T-helper 2 cell treated with Interferon-gamma antibody and Interleukin-4, amounts not matched to agents 5 μg/mL and 100 μg/mL, for 36 hours (primary cell): ENCODE results near the gene PBX3.

Experiments used
- DNase-seq: peaks from one replicate; pipeline ENCODE4 v3.0.0; 2021; ENCODE audit warnings: low spot score
- H3K27ac Mint-ChIP-seq: one replicate; pipeline ENCODE4 v1.8.0; 2021; ENCODE audit warnings: mild to moderate bottlenecking, mixed read lengths
- H3K27me3 Mint-ChIP-seq: one replicate; pipeline ENCODE4 v1.8.0; 2021; ENCODE audit warnings: low read depth, mixed read lengths
- H3K36me3 Mint-ChIP-seq: one replicate; pipeline ENCODE4 v1.8.0; 2021; ENCODE audit warnings: low read depth, mixed read lengths
- H3K4me1 Mint-ChIP-seq: one replicate; pipeline ENCODE4 v1.8.0; 2021; ENCODE audit warnings: low read depth, mixed read lengths
- H3K4me3 Mint-ChIP-seq: one replicate; pipeline ENCODE4 v1.8.0; 2022; ENCODE audit warnings: mild to moderate bottlenecking, moderate library complexity, mixed read lengths
- H3K9me3 Mint-ChIP-seq: one replicate; pipeline ENCODE4 v1.8.0; 2021; ENCODE audit warnings: mixed read lengths

The PBX3 gene

GRCh38 chr9:125932012-125932411, 184.8 kb downstream of the PBX3 start:
- Mint-ChIP-seq H3K36me3 (no peaks in the 10 kb centered on the region), H3K27ac (no peak overlapping the region), H3K4me3 (no peak overlapping the region), H3K4me1 (no peaks in the 10 kb centered on the region), H3K9me3 (no peaks in the 10 kb centered on the region), H3K27me3 (no peaks in the 10 kb centered on the region)
- no peak for DNase-seq

GRCh38 chr9:125932746-125933455, 185.7 kb downstream of the PBX3 start:
- H3K36me3 Mint-ChIP-seq: no peaks in the 10 kb centered on the region
- no peaks in the 10 kb centered on the region for H3K27me3 Mint-ChIP-seq
- H3K4me3 Mint-ChIP-seq: no peak overlapping the region
- DNase-seq: no peak
- H3K4me1 Mint-ChIP-seq: no peaks in the 10 kb centered on the region
- H3K9me3 Mint-ChIP-seq: no peaks in the 10 kb centered on the region
- no peak overlapping the region for H3K27ac Mint-ChIP-seq

- no peak for DNase-seq
- Mint-ChIP-seq H3K4me1 (no peaks in the 10 kb centered on the region), H3K4me3 (no peak overlapping the region), H3K27me3 (no peaks in the 10 kb centered on the region), H3K9me3 (peaks cover 6% of the 10 kb centered on the region), H3K27ac (no peak overlapping the region), H3K36me3 (peaks cover 10% of the 10 kb centered on the region)
These were observed 195.0 kb downstream of the PBX3 start for GRCh38 chr9:125942125-125942524.

GRCh38 chr9:125943831-125944230, 196.7 kb downstream of the PBX3 start:
- H3K4me1 Mint-ChIP-seq: no peaks in the 10 kb centered on the region
- DNase-seq: no peak
- H3K9me3 Mint-ChIP-seq: peaks cover 6% of the 10 kb centered on the region
- H3K27me3 Mint-ChIP-seq: no peaks in the 10 kb centered on the region
- H3K4me3 Mint-ChIP-seq: no peak overlapping the region
- no peak overlapping the region for H3K27ac Mint-ChIP-seq
- H3K36me3 Mint-ChIP-seq: peaks cover 10% of the 10 kb centered on the region

GRCh38 chr9:125946397-125946796, 199.2 kb downstream of the PBX3 start:
- H3K9me3 Mint-ChIP-seq: peaks cover 6% of the 10 kb centered on the region
- H3K36me3 Mint-ChIP-seq: peaks cover 10% of the 10 kb centered on the region
- DNase-seq: no peak
- no peak overlapping the region for H3K27ac Mint-ChIP-seq
- no peaks in the 10 kb centered on the region for H3K27me3 Mint-ChIP-seq
- H3K4me1 Mint-ChIP-seq: no peaks in the 10 kb centered on the region
- H3K4me3 Mint-ChIP-seq: no peak overlapping the region

GRCh38 chr9:125948887-125949596, 201.9 kb downstream of the PBX3 start:
- DNase-seq: no peak
- H3K36me3 Mint-ChIP-seq: peaks cover 10% of the 10 kb centered on the region
- H3K27ac Mint-ChIP-seq: no peak overlapping the region
- H3K4me1 Mint-ChIP-seq: no peaks in the 10 kb centered on the region
- H3K4me3 Mint-ChIP-seq: no peak overlapping the region
- H3K9me3 Mint-ChIP-seq: peaks cover 6% of the 10 kb centered on the region
- H3K27me3 Mint-ChIP-seq: no peaks in the 10 kb centered on the region

GRCh38 chr9:125949703-125950460, 202.7 kb downstream of the PBX3 start:
- no peak for DNase-seq
- H3K4me1 Mint-ChIP-seq: no peaks in the 10 kb centered on the region
- no peaks in the 10 kb centered on the region for H3K27me3 Mint-ChIP-seq
- H3K4me3 Mint-ChIP-seq: no peak overlapping the region
- no peak overlapping the region for H3K27ac Mint-ChIP-seq
- peaks cover 10% of the 10 kb centered on the region for H3K36me3 Mint-ChIP-seq
- peaks cover 6% of the 10 kb centered on the region for H3K9me3 Mint-ChIP-seq

GRCh38 chr9:125950880-125951471, 203.8 kb downstream of the PBX3 start:
- peaks cover 5% of the 10 kb centered on the region for H3K9me3 Mint-ChIP-seq
- H3K27me3 Mint-ChIP-seq: no peaks in the 10 kb centered on the region
- no peak overlapping the region for H3K27ac Mint-ChIP-seq
- DNase-seq: no peak
- no peak overlapping the region for H3K4me3 Mint-ChIP-seq
- H3K36me3 Mint-ChIP-seq: peaks cover 5% of the 10 kb centered on the region
- no peaks in the 10 kb centered on the region for H3K4me1 Mint-ChIP-seq

- H3K9me3 Mint-ChIP-seq: no peaks in the 10 kb centered on the region
- no peaks in the 10 kb centered on the region for H3K4me1 Mint-ChIP-seq
- no peak for DNase-seq
- no peaks in the 10 kb centered on the region for H3K36me3 Mint-ChIP-seq
- H3K27me3 Mint-ChIP-seq: no peaks in the 10 kb centered on the region
- no peak overlapping the region for H3K27ac Mint-ChIP-seq
- H3K4me3 Mint-ChIP-seq: no peak overlapping the region
These were observed 206.3 kb downstream of the PBX3 start for GRCh38 chr9:125953314-125954019.

- Mint-ChIP-seq H3K4me3 (no peak overlapping the region), H3K36me3 (no peaks in the 10 kb centered on the region), H3K4me1 (no peaks in the 10 kb centered on the region), H3K9me3 (no peaks in the 10 kb centered on the region), H3K27me3 (no peaks in the 10 kb centered on the region), H3K27ac (no peak overlapping the region)
- no peak for DNase-seq
These were observed 208.9 kb downstream of the PBX3 start for GRCh38 chr9:125956102-125956501.

GRCh38 chr9:125959315-125959714, 212.1 kb downstream of the PBX3 start:
- Mint-ChIP-seq H3K9me3 (no peaks in the 10 kb centered on the region), H3K4me3 (no peak overlapping the region), H3K27me3 (no peaks in the 10 kb centered on the region), H3K27ac (no peak overlapping the region), H3K4me1 (no peaks in the 10 kb centered on the region), H3K36me3 (peaks cover 2% of the 10 kb centered on the region)
- DNase-seq: no peak

- H3K4me3 Mint-ChIP-seq: no peak overlapping the region
- peaks cover 2% of the 10 kb centered on the region for H3K36me3 Mint-ChIP-seq
- no peaks in the 10 kb centered on the region for H3K27me3 Mint-ChIP-seq
- no peaks in the 10 kb centered on the region for H3K4me1 Mint-ChIP-seq
- no peak for DNase-seq
- no peak overlapping the region for H3K27ac Mint-ChIP-seq
- no peaks in the 10 kb centered on the region for H3K9me3 Mint-ChIP-seq
These were observed 212.9 kb downstream of the PBX3 start for GRCh38 chr9:125959951-125960619.

- Mint-ChIP-seq H3K4me3 (no peak overlapping the region), H3K27ac (no peak overlapping the region), H3K27me3 (no peaks in the 10 kb centered on the region), H3K9me3 (no peaks in the 10 kb centered on the region), H3K4me1 (no peaks in the 10 kb centered on the region), H3K36me3 (peaks cover 2% of the 10 kb centered on the region)
- no peak for DNase-seq
These were observed 213.5 kb downstream of the PBX3 start for GRCh38 chr9:125960626-125961025.
